Neural progenitor cell (in vitro differentiated cells): ENCODE data around the gene KANK4. TPM values are rescaled to one million over a fixed set of nuclear protein-coding genes. Genes with fewer than 3 reads are reported as not detected.

ENCODE experiments used
- DNase-seq: peaks from one replicate; pipeline ENCODE4 v3.0.0-alpha.2; 2016; ENCODE audit warnings: low spot score
- H2AFZ ChIP-seq: fragments of 200-600 bp; sonication (generic); replicated peaks from 2 replicates; pipeline ENCODE4 v1.6.1; 2016; ENCODE audit warnings: antibody characterized with exemption
- H3F3A ChIP-seq: fragments of 200-600 bp; sonication (generic); 2 replicates; pipeline ENCODE4 v1.6.1; 2016; ENCODE audit warnings: antibody characterized with exemption, low read depth
- H3K27ac ChIP-seq: fragments of 200-600 bp; sonication (generic); 2 replicates; pipeline ENCODE4 v1.5.1; 2016; ENCODE audit warnings: mild to moderate bottlenecking
- H3K27me3 ChIP-seq: fragments of 200-600 bp; sonication (generic); 2 replicates; pipeline ENCODE4 v1.6.1; 2016; ENCODE audit warnings: mild to moderate bottlenecking, moderate library complexity
- H3K36me3 ChIP-seq: fragments of 200-600 bp; sonication (generic); 2 replicates; pipeline ENCODE4 v1.5.1; 2016
- H3K4me1 ChIP-seq: fragments of 200-600 bp; sonication (generic); 2 replicates; pipeline ENCODE4 v1.6.1; 2016; ENCODE audit warnings: mixed run types
- H3K4me2 ChIP-seq: fragments of 200-600 bp; sonication (generic); 2 replicates; pipeline ENCODE4 v1.6.1; 2016
- H3K4me3 ChIP-seq: fragments of 200-600 bp; sonication (generic); 2 replicates; pipeline ENCODE4 v1.5.1; 2016
- H3K79me2 ChIP-seq: fragments of 200-600 bp; sonication (generic); 2 replicates; pipeline ENCODE4 v1.6.1; 2016; ENCODE audit warnings: low read depth
- H3K9ac ChIP-seq: fragments of 200-600 bp; sonication (generic); 2 replicates; pipeline ENCODE4 v1.6.1; 2016
- H3K9me3 ChIP-seq: fragments of 200-600 bp; sonication (generic); 2 replicates; pipeline ENCODE4 v1.5.1; 2016; ENCODE audit warnings: low read depth
- H4K20me1 ChIP-seq: fragments of 200-600 bp; sonication (generic); 2 replicates; pipeline ENCODE4 v1.6.1; 2016; ENCODE audit warnings: low read depth
- H3K27ac Mint-ChIP-seq: 3 replicates; pipeline ENCODE4 v1.8.0; 2021; ENCODE audit warnings: mixed read lengths
- H3K27me3 Mint-ChIP-seq: 2 replicates; pipeline ENCODE4 v1.8.0; 2022; ENCODE audit warnings: low read depth, mild to moderate bottlenecking, inconsistent platforms, moderate library complexity, mixed read lengths; ENCODE audit not compliant: insufficient read depth
- H3K36me3 Mint-ChIP-seq: 3 replicates; pipeline ENCODE4 v1.8.0; 2021; ENCODE audit warnings: mixed read lengths
- H3K4me1 Mint-ChIP-seq: 3 replicates; pipeline ENCODE4 v1.8.0; 2021; ENCODE audit warnings: mixed read lengths
- H3K4me3 Mint-ChIP-seq: 3 replicates; pipeline ENCODE4 v1.8.0; 2021; ENCODE audit warnings: mild to moderate bottlenecking, moderate library complexity, mixed read lengths
- H3K9me3 Mint-ChIP-seq: 3 replicates; pipeline ENCODE4 v1.8.0; 2020; ENCODE audit warnings: mixed read lengths
- EZH2 ChIP-seq: fragments of 200-600 bp; sonication (generic); IDR thresholded peaks from 2 replicates; pipeline ENCODE4 v1.6.1; 2017; ENCODE audit warnings: antibody characterized with exemption, mild to moderate bottlenecking, moderate library complexity
- EZH2phosphoT487 ChIP-seq: fragments of 200-600 bp; sonication (generic); IDR thresholded peaks from 2 replicates; pipeline ENCODE4 v1.6.1; 2017; ENCODE audit warnings: antibody characterized with exemption
- total RNA-seq: library from RNA; depleted of rRNA; stranded (reverse); fragments of >200 nt; gene quantifications from 2 replicates; pipeline ENCODE4 v1.2.3, GENCODE V29; 2015; ENCODE audit warnings: low replicate concordance
- TF ChIP-seq, protein P1 (sequence below): fragments of 200-600 bp; sonication (generic); IDR thresholded peaks from 2 replicates; pipeline ENCODE4 v1.5.1; 2017; ENCODE audit warnings: antibody characterized with exemption, mild to moderate bottlenecking

Gene KANK4
- total RNA-seq, 1 donor from 2014 or later = not detected

DNA sequence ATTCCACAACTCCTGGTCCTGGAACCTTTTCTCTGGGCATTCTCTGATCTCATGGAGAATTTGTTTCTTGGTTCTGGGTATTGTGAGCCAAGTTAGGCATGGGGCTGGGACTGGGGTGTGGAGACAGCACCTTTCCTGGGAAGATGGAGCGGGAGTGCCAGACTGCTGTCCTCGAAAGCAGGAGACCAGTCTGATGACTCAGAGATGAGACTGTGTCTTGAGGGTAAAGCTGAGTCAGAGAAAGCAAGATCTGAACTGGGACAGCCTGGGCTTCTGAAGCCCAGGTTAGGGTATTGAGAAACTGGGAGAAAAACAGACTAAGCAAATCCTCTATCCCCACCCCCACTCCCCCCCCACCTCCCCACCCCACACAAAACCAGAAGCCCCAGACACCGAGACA lies 2.2 kb upstream of the KANK4 start:
- Histone ChIP-seq H3K9ac (no peak overlapping the region), H3K4me1 (peaks cover 4% of the 10 kb centered on the region)

DNA sequence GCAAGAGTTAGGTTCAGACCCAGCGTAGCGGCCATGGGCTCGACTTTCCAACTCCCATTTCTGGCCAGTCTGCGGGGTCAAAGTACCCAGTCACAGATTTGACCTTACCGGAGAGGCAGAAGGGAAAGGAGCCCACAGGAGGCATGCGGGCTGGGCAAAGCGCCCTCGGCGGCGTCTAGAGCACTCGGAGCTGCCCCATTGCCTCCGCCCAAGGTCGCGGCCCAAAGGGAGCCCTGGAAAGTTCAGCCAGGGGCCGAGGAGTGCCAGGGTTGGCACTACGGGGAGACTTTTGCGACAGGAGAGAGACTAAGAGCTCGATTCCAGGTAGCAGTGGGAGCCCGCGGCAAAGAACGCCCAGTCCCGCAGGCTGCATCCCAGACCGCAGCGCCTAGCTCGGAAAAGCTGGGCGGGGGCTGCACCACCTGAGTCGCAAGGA lies 896 bp downstream of the KANK4 start:
- H3K27me3 Mint-ChIP-seq = peaks cover 43% of the 10 kb centered on the region
- Histone ChIP-seq H3K4me1 (peaks cover 4% of the 10 kb centered on the region), H3K4me3 (peak overlapping the region; percentile 67), H3K4me2 (peak overlapping the region; percentile 99), H3K36me3 (no peaks in the 10 kb centered on the region), H4K20me1 (no peaks in the 10 kb centered on the region), H3K27ac (no peak overlapping the region), H3K27me3 (peaks cover 76% of the 10 kb centered on the region), H3K9ac (no peak overlapping the region), H3K9me3 (no peaks in the 10 kb centered on the region), H3F3A (no peaks in the 10 kb centered on the region), H2AFZ (peak overlapping the region; percentile 89), H3K79me2 (no peaks in the 10 kb centered on the region)
- H3K4me1 Mint-ChIP-seq = peaks cover 31% of the 10 kb centered on the region
- peak; percentile 28 for DNase-seq
- no peak for TF ChIP-seq EZH2
- no peak for TF ChIP-seq EZH2phosphoT487
- TF ChIP-seq, protein P1, sequence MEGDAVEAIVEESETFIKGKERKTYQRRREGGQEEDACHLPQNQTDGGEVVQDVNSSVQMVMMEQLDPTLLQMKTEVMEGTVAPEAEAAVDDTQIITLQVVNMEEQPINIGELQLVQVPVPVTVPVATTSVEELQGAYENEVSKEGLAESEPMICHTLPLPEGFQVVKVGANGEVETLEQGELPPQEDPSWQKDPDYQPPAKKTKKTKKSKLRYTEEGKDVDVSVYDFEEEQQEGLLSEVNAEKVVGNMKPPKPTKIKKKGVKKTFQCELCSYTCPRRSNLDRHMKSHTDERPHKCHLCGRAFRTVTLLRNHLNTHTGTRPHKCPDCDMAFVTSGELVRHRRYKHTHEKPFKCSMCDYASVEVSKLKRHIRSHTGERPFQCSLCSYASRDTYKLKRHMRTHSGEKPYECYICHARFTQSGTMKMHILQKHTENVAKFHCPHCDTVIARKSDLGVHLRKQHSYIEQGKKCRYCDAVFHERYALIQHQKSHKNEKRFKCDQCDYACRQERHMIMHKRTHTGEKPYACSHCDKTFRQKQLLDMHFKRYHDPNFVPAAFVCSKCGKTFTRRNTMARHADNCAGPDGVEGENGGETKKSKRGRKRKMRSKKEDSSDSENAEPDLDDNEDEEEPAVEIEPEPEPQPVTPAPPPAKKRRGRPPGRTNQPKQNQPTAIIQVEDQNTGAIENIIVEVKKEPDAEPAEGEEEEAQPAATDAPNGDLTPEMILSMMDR = no peak
- peak overlapping the region; percentile 63 for H3K27ac Mint-ChIP-seq
- H3K36me3 Mint-ChIP-seq = no peaks in the 10 kb centered on the region
- peak overlapping the region; percentile 81 for H3K4me3 Mint-ChIP-seq
- H3K9me3 Mint-ChIP-seq = no peaks in the 10 kb centered on the region

More for the DNA sequence above, 2.2 kb upstream of the KANK4 start:
- Mint-ChIP-seq H3K4me3 (no peak overlapping the region), H3K9me3 (no peaks in the 10 kb centered on the region), H3K27ac (peak overlapping the region; percentile 28), H3K27me3 (peaks cover 36% of the 10 kb centered on the region), H3K4me1 (peaks cover 11% of the 10 kb centered on the region), H3K36me3 (peaks cover 2% of the 10 kb centered on the region)
- DNase-seq = no peak
- H3K27ac ChIP-seq = no peak overlapping the region
- no peak for TF ChIP-seq EZH2
- TF ChIP-seq, protein P1 = no peak
- TF ChIP-seq EZH2phosphoT487 = no peak
- no peaks in the 10 kb centered on the region for H3F3A ChIP-seq
- no peaks in the 10 kb centered on the region for H3K79me2 ChIP-seq
- H2AFZ ChIP-seq = no peak overlapping the region
- no peaks in the 10 kb centered on the region for H3K36me3 ChIP-seq
- no peaks in the 10 kb centered on the region for H3K9me3 ChIP-seq
- peaks cover 61% of the 10 kb centered on the region for H3K27me3 ChIP-seq
- H4K20me1 ChIP-seq = no peaks in the 10 kb centered on the region
- H3K4me2 ChIP-seq = no peak overlapping the region
- no peak overlapping the region for H3K4me3 ChIP-seq

DNA sequence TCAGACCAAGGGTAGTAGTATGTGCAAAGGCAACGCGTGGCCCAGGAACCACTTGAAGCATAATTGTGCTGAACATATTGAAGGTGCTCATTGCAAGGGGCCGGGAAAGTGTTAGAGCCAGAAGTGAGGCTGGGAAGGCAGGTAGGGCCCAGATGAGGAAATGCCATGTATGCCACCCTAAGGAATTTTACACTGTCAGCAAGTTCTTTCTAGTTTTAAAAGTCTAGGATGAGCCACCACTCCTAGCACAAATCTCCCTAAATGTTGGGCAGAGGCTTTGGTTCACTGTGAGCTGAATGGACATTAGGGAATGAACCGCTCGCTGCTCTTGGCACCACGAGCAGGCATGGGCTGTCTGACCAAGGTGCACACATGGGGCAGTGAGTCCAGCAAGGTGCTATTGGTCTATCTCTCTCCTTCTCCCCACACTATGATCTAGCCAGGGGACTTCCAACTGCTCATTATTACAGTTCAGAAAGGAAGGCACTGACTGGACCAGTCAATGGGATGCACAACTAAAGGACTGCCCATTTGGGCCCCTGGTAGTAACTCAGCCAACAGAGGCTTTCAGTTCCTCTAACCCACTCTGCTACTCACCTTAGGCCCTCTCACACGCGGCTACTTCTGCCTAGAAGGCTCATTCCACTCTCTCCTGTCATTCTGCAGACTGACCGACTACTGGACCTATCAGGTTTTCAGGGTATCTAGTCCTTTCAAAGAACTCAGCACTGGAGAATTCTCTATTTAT lies 2.0 kb downstream of the KANK4 start:
- no peaks in the 10 kb centered on the region for H4K20me1 ChIP-seq
- no peaks in the 10 kb centered on the region for H3F3A ChIP-seq
- no peak overlapping the region for H3K4me3 ChIP-seq
- no peaks in the 10 kb centered on the region for H3K36me3 ChIP-seq
- Mint-ChIP-seq H3K27ac (no peak overlapping the region), H3K9me3 (no peaks in the 10 kb centered on the region), H3K4me3 (peak overlapping the region; percentile 70), H3K27me3 (peaks cover 43% of the 10 kb centered on the region), H3K4me1 (peaks cover 35% of the 10 kb centered on the region), H3K36me3 (no peaks in the 10 kb centered on the region)
- no peak overlapping the region for H3K27ac ChIP-seq
- H3K9ac ChIP-seq = no peak overlapping the region
- H3K4me2 ChIP-seq = no peak overlapping the region
- TF ChIP-seq, protein P1 = no peak
- TF ChIP-seq EZH2phosphoT487 = no peak
- TF ChIP-seq EZH2 = no peak
- no peak overlapping the region for H2AFZ ChIP-seq
- DNase-seq = no peak
- peaks cover 71% of the 10 kb centered on the region for H3K27me3 ChIP-seq
- H3K4me1 ChIP-seq = peaks cover 4% of the 10 kb centered on the region
- H3K9me3 ChIP-seq = no peaks in the 10 kb centered on the region
- no peaks in the 10 kb centered on the region for H3K79me2 ChIP-seq
